Measurements from ENCODE around the gene WIPF1.

Gene WIPF1

DNA sequence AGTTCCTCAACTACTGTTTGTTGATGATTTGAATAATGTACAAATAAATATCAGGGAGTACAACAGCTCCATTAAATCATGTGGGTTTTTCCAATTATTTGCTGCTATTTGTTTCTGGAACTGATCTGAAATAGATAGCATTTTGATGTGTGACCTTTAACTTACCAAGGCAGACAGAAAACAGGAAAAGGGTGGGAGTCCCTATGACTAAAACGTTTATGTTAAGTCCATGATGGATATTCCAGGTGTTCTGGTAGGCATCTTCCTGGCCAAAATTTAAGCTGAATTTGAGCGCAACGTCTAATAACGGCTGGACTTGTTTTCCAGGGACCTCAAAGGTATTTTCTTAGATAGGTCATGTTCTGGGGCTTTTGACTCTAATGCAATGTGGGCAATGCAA is 41.6 kb downstream of the WIPF1 start:
- peaks cover 5% of the 10 kb centered on the region for H3K36me3 ChIP-seq (replicated peaks; ENCODE audit: low read depth, low read length)
- H4K20me1 ChIP-seq (ENCODE audit: insufficient read depth, low read length): no peaks in the 10 kb centered on the region
- peaks cover 43% of the 10 kb centered on the region for H3K4me1 ChIP-seq (ENCODE audit: low read length)
- H3K4me3 ChIP-seq (ENCODE audit: low read length): no peak overlapping the region
- TF ChIP-seq, protein P1, sequence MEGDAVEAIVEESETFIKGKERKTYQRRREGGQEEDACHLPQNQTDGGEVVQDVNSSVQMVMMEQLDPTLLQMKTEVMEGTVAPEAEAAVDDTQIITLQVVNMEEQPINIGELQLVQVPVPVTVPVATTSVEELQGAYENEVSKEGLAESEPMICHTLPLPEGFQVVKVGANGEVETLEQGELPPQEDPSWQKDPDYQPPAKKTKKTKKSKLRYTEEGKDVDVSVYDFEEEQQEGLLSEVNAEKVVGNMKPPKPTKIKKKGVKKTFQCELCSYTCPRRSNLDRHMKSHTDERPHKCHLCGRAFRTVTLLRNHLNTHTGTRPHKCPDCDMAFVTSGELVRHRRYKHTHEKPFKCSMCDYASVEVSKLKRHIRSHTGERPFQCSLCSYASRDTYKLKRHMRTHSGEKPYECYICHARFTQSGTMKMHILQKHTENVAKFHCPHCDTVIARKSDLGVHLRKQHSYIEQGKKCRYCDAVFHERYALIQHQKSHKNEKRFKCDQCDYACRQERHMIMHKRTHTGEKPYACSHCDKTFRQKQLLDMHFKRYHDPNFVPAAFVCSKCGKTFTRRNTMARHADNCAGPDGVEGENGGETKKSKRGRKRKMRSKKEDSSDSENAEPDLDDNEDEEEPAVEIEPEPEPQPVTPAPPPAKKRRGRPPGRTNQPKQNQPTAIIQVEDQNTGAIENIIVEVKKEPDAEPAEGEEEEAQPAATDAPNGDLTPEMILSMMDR (IDR thresholded peaks at IDR 0.05; ENCODE audit: low read depth, low read length): no peak
- TF ChIP-seq EZH2phosphoT487 (IDR thresholded peaks at IDR 0.05; ENCODE audit: low read depth): no peak
- H3K9me3 ChIP-seq (ENCODE audit: insufficient read depth, low read length): no peaks in the 10 kb centered on the region
- no peak overlapping the region for H2AFZ ChIP-seq (ENCODE audit: low read depth, low read length)
- H3K9ac ChIP-seq (ENCODE audit: low read length): no peak overlapping the region
- no peak overlapping the region for H3K27ac ChIP-seq (ENCODE audit: low read length)
- H3K79me2 ChIP-seq (ENCODE audit: low read length): no peaks in the 10 kb centered on the region
- no peak overlapping the region for H3K4me2 ChIP-seq (ENCODE audit: low read length)
- no peaks in the 10 kb centered on the region for H3K27me3 ChIP-seq (ENCODE audit: low read depth, low read length)

DNA sequence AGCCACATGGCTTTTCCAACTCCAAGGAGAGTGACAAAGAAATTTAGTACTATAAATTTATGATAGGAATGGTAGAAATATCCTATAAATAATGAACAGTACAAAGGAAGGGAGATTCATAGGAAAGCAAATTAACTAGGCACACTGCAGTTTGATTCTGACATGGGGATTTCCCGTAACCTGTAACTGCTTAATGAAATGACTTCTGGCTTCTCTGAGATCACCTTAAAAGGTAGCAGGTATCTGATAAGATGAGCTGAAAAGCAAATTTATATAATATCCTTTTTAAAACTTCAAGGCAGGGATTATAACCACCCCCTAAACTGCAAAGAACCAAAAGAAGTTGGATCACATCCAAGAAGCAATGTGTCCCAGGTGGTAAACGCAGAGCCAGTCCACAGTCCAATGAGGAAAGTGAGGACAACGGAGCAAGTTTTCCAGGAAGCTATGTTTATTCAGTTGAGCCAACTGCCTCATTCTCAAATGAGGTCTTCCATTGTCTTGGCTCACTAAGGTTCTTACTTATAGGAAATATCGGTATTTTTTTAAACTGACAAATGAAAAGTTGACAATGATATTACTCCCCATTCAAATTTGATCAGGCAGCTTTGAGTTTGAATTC is 43.0 kb downstream of the WIPF1 start:
- peak overlapping the region; percentile 96 for H3K27ac ChIP-seq (ENCODE audit: low read length)
- no peak overlapping the region for H2AFZ ChIP-seq (ENCODE audit: low read depth, low read length)
- peaks cover 43% of the 10 kb centered on the region for H3K4me1 ChIP-seq (ENCODE audit: low read length)
- peak overlapping the region; percentile 76 for H3K9ac ChIP-seq (ENCODE audit: low read length)
- peaks cover 4% of the 10 kb centered on the region for H3K36me3 ChIP-seq (replicated peaks; ENCODE audit: low read depth, low read length)
- no peaks in the 10 kb centered on the region for H3K9me3 ChIP-seq (ENCODE audit: insufficient read depth, low read length)
- H3K4me3 ChIP-seq (ENCODE audit: low read length): peak overlapping the region; percentile 60
- H4K20me1 ChIP-seq (ENCODE audit: insufficient read depth, low read length): no peaks in the 10 kb centered on the region
- peak overlapping the region; percentile 80 for H3K4me2 ChIP-seq (ENCODE audit: low read length)
- H3K27me3 ChIP-seq (ENCODE audit: low read depth, low read length): no peaks in the 10 kb centered on the region
- H3K79me2 ChIP-seq (ENCODE audit: low read length): no peaks in the 10 kb centered on the region
- no peak for TF ChIP-seq EZH2phosphoT487 (IDR thresholded peaks at IDR 0.05; ENCODE audit: low read depth)
- TF ChIP-seq, protein P1 (IDR thresholded peaks at IDR 0.05; ENCODE audit: low read depth, low read length): no peak

DNA sequence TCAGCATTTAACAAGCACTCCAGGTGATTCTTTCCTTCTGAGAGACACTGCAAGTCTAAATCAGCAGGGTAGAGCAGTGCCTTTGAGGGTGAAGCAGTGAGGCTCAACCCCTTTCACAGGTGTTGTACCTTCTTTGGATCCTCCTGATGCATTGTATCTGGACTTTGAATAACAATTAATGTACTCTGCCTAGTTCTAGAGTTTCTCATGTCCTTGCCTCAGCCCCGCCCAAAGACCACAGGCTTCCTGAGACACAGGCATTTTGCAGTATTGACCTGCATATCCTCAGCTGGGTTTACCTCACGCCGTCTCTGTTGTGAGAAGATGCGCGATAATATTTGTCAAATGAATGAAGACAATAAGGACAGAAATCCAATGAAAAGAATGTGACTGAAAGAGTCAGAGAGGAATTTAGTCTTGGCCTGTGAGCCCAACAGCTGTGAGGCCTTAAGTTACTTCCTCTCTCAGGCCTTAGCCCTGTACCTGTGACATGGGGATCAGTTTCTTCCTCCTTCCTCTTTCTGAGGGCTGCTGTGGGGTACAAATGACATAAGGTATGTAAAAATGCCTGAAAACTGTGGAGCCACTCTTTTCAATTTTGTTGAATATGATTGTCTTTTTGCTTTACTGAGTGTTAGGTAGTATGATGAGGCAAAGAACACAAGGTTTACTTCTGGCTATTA is 43.7 kb downstream of the WIPF1 start:
- H4K20me1 ChIP-seq (ENCODE audit: insufficient read depth, low read length): no peaks in the 10 kb centered on the region
- no peaks in the 10 kb centered on the region for H3K9me3 ChIP-seq (ENCODE audit: insufficient read depth, low read length)
- peak overlapping the region; percentile 75 for H2AFZ ChIP-seq (ENCODE audit: low read depth, low read length)
- no peaks in the 10 kb centered on the region for H3K27me3 ChIP-seq (ENCODE audit: low read depth, low read length)
- H3K36me3 ChIP-seq (replicated peaks; ENCODE audit: low read depth, low read length): peaks cover 4% of the 10 kb centered on the region
- peak overlapping the region; percentile 96 for H3K27ac ChIP-seq (ENCODE audit: low read length)
- no peaks in the 10 kb centered on the region for H3K79me2 ChIP-seq (ENCODE audit: low read length)
- H3K4me1 ChIP-seq (ENCODE audit: low read length): peaks cover 43% of the 10 kb centered on the region
- H3K9ac ChIP-seq (ENCODE audit: low read length): peak overlapping the region; percentile 76
- peak overlapping the region; percentile 80 for H3K4me2 ChIP-seq (ENCODE audit: low read length)
- TF ChIP-seq EZH2phosphoT487 (IDR thresholded peaks at IDR 0.05; ENCODE audit: low read depth): no peak
- TF ChIP-seq, protein P1 (IDR thresholded peaks at IDR 0.05; ENCODE audit: low read depth, low read length): no peak
- H3K4me3 ChIP-seq (ENCODE audit: low read length): peak overlapping the region; percentile 60

DNA sequence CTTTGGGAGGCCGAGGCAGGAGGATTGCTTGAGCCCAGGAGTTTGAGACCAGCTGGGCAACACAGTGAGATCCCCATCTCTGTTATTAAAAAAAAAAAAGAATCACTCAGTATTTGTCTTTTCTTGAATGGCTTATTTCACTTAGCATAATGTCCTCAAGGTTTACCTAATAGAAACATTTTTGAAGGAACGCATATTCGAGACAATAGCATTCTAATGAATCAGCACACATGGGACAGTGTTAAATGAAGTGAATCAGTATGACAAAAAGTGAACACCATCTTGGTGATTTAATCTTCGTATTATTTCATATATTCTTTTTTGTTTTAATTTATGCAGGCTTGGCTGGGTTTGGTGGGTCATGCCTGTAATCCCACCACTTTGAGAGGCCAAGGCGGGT is 44.7 kb downstream of the WIPF1 start:
- TF ChIP-seq, protein P1 (IDR thresholded peaks at IDR 0.05; ENCODE audit: low read depth, low read length): no peak
- TF ChIP-seq EZH2phosphoT487 (IDR thresholded peaks at IDR 0.05; ENCODE audit: low read depth): no peak
- Histone ChIP-seq H3K36me3 (replicated peaks; ENCODE audit: low read depth, low read length) (peaks cover 4% of the 10 kb centered on the region), H4K20me1 (ENCODE audit: insufficient read depth, low read length) (no peaks in the 10 kb centered on the region), H3K79me2 (ENCODE audit: low read length) (no peaks in the 10 kb centered on the region), H3K27me3 (ENCODE audit: low read depth, low read length) (no peaks in the 10 kb centered on the region), H3K27ac (ENCODE audit: low read length) (peak overlapping the region; percentile 7; the same call in 1 of the 2 replicates), H3K9ac (ENCODE audit: low read length) (no peak overlapping the region), H3K4me2 (ENCODE audit: low read length) (peak overlapping the region; percentile 16; the same call in 1 of the 2 replicates), H2AFZ (ENCODE audit: low read depth, low read length) (no peak overlapping the region), H3K4me1 (ENCODE audit: low read length) (peaks cover 43% of the 10 kb centered on the region), H3K4me3 (ENCODE audit: low read length) (no peak overlapping the region), H3K9me3 (ENCODE audit: insufficient read depth, low read length) (no peaks in the 10 kb centered on the region)

Data from OCI-LY3 (cell line).